Prostate gland (tissue), 2 donors: Measurements from ENCODE around the gene SHROOM2. TPM values are rescaled to one million over a fixed set of nuclear protein-coding genes. Genes with fewer than 3 reads are reported as not detected.

Source experiments
- DNase-seq: peaks from one replicate; pipeline ENCODE4 v3.0.0-alpha.2; 2019; ENCODE audit warnings: low spot score
- H3K27ac ChIP-seq, 2 donors: fragments of 200-600 bp; sonication (generic); 2 replicates each; pipeline ENCODE4 v1.5.1; 2017 to 2019
- H3K27me3 ChIP-seq: fragments of 200-600 bp; sonication (generic); replicated peaks from 2 replicates; pipeline ENCODE4 v1.5.1; 2019; ENCODE audit not compliant: insufficient read depth
- H3K36me3 ChIP-seq, 2 donors: fragments of 200-600 bp; sonication (generic); 1 replicate in 1 of 2; 2 replicates in 1 of 2; pipeline versions ENCODE4 v1.5.1 to v1.8.1; 2017 to 2019
- H3K4me1 ChIP-seq: fragments of 200-600 bp; sonication (generic); replicated peaks from 2 replicates; pipeline ENCODE4 v1.5.1; 2019
- H3K4me3 ChIP-seq, 2 donors: fragments of 200-600 bp; sonication (generic); 2 replicates each; pipeline ENCODE4 v1.5.1; 2017 to 2019
- H3K9me3 ChIP-seq: fragments of 200-600 bp; sonication (generic); 2 replicates; pipeline ENCODE4 v1.5.1; 2017
- CTCF ChIP-seq, 4 experiments: fragments of 200-600 bp in 2 of 4; fragments of 450-650 bp in 2 of 4; sonication (generic) in 2 of 4; IDR thresholded peaks; 1 replicate in 3 of 4; 2 replicates in 1 of 4; pipeline ENCODE4 v1.5.1; 2016 to 2019; ENCODE audit warnings: antibody characterized with exemption in 4 of 4, mild to moderate bottlenecking in 2 of 4, moderate library complexity in 2 of 4
- POLR2A ChIP-seq: fragments of 450-650 bp; IDR thresholded peaks from one replicate; pipeline ENCODE4 v1.6.1; 2016; ENCODE audit warnings: antibody characterized with exemption, mild to moderate bottlenecking
- POLR2AphosphoS5 ChIP-seq: sonication (generic); formaldehyde crosslinking; IDR thresholded peaks from one replicate; pipeline ENCODE4 v1.6.1; 2017; ENCODE audit warnings: antibody characterized with exemption
- WGBS: methylation state at CpG from one replicate; pipeline ENCODE4 v1.1.5; 2018; 5-methylcytosine and 5-hydroxymethylcytosine counted together
- intact Hi-C: fragments of 100-400 bp; cut with DNase I; formaldehyde crosslinking; loops from one replicate; pipeline ENCODE4 v1.14.2; 2022
- total RNA-seq, 2 donors: library from RNA; depleted of rRNA; stranded (reverse); fragments of >200 nt; gene quantifications; one replicate each; pipeline ENCODE4 v1.1.0, GENCODE V29; 2016

The SHROOM2 gene
- total RNA-seq, 2 donors from 2014 or later, result 36.8 to 71.3 TPM

GRCh38 chrX:9873360-9873759 is 87.1 kb downstream of the SHROOM2 start:
- no peaks in the 10 kb centered on the region for H3K36me3 ChIP-seq
- H3K4me3 ChIP-seq, result no peak overlapping the region
- no peak for TF ChIP-seq POLR2AphosphoS5
- no peak for TF ChIP-seq POLR2A
- no peak for TF ChIP-seq CTCF (IDR thresholded peaks at IDR 0.05)
- intact Hi-C loops, result no loop called here
- no peaks in the 10 kb centered on the region for H3K4me1 ChIP-seq
- DNase-seq, result no peak
- H3K27me3 ChIP-seq, result no peaks in the 10 kb centered on the region
- no peaks in the 10 kb centered on the region for H3K9me3 ChIP-seq
- 96% methylated on average over 12 of the region's 12 CpGs for WGBS
- H3K27ac ChIP-seq, result no peak overlapping the region

- intact Hi-C loops, result no loop called here
- peak; percentile 12 for DNase-seq
- H3K36me3 ChIP-seq, result no peaks in the 10 kb centered on the region
- 39% methylated on average over 9 of the region's 9 CpGs for WGBS
- H3K4me3 ChIP-seq, result no peak overlapping the region
- H3K9me3 ChIP-seq, result no peaks in the 10 kb centered on the region
- H3K4me1 ChIP-seq, result no peaks in the 10 kb centered on the region
- TF ChIP-seq CTCF (IDR thresholded peaks at IDR 0.05) (peak in 3 of 4 experiments; percentile 33 to 56 (median 51)), POLR2A (no peak)
- H3K27me3 ChIP-seq, result no peaks in the 10 kb centered on the region
- no peak overlapping the region for H3K27ac ChIP-seq
These were observed 87.7 kb downstream of the SHROOM2 start for GRCh38 chrX:9873952-9874351.

GRCh38 chrX:9874483-9874882 is 88.3 kb downstream of the SHROOM2 start:
- 29% methylated on average over 6 of the region's 6 CpGs for WGBS
- TF ChIP-seq POLR2AphosphoS5, result no peak
- TF ChIP-seq CTCF (IDR thresholded peaks at IDR 0.05), result no peak
- no peak for TF ChIP-seq POLR2A
- intact Hi-C loops, result no loop called here
- H3K4me1 ChIP-seq, result no peaks in the 10 kb centered on the region
- no peaks in the 10 kb centered on the region for H3K36me3 ChIP-seq
- DNase-seq, result peak; percentile 5
- no peaks in the 10 kb centered on the region for H3K9me3 ChIP-seq
- no peak overlapping the region for H3K27ac ChIP-seq
- no peaks in the 10 kb centered on the region for H3K27me3 ChIP-seq
- H3K4me3 ChIP-seq, result no peak overlapping the region

GRCh38 chrX:9875801-9876200 is 89.6 kb downstream of the SHROOM2 start:
- Histone ChIP-seq H3K4me3 (no peak overlapping the region), H3K27me3 (no peaks in the 10 kb centered on the region), H3K9me3 (no peaks in the 10 kb centered on the region), H3K4me1 (no peaks in the 10 kb centered on the region), H3K27ac (no peak overlapping the region), H3K36me3 (no peaks in the 10 kb centered on the region)
- 64% methylated on average over 3 of the region's 3 CpGs for WGBS
- intact Hi-C loops, result no loop called here
- no peak for TF ChIP-seq POLR2A
- no peak for TF ChIP-seq POLR2AphosphoS5
- TF ChIP-seq CTCF (IDR thresholded peaks at IDR 0.05), result no peak
- no peak for DNase-seq

- Histone ChIP-seq H3K4me3 (no peak overlapping the region), H3K4me1 (no peaks in the 10 kb centered on the region), H3K9me3 (no peaks in the 10 kb centered on the region), H3K27ac (no peak overlapping the region), H3K27me3 (no peaks in the 10 kb centered on the region), H3K36me3 (no peaks in the 10 kb centered on the region)
- WGBS, result 79% methylated on average over 4 of the region's 4 CpGs
- intact Hi-C loops, result no loop called here
- DNase-seq, result no peak
- no peak for TF ChIP-seq POLR2AphosphoS5
- TF ChIP-seq CTCF (IDR thresholded peaks at IDR 0.05), result no peak
- no peak for TF ChIP-seq POLR2A
These were observed 90.0 kb downstream of the SHROOM2 start for GRCh38 chrX:9876201-9876600.
